Measurements from ENCODE around the gene TBCD.

GRCh38 chr17:82779541-82779940 is 27.7 kb downstream of the TBCD start:
- TF ChIP-seq THAP12 (CRISPR knock-in tag; IDR thresholded peaks at IDR 0.05) (no peak), ELF1 (tag; IDR thresholded peaks at IDR 0.05) (no peak), REST (IDR thresholded peaks at IDR 0.05; ENCODE audit: borderline replicate concordance) (no peak), REST (CRISPR knock-in tag; IDR thresholded peaks at IDR 0.05; ENCODE audit: low read depth) (no peak), JUN (IDR thresholded peaks at IDR 0.05; ENCODE audit: borderline replicate concordance, low read depth, low read length) (no peak), JUN (CRISPR knock-in tag; IDR thresholded peaks at IDR 0.05; ENCODE audit: borderline replicate concordance) (no peak), ATF7 (IDR thresholded peaks at IDR 0.05) (no peak), ZNF124 (CRISPR knock-in tag; IDR thresholded peaks at IDR 0.05) (no peak), MAX (CRISPR knock-in tag; IDR thresholded peaks at IDR 0.05) (no peak), RAD21 (CRISPR knock-in tag; conservative IDR thresholded peaks at IDR 0.05 in 1 of 2, IDR thresholded peaks at IDR 0.05 in 1 of 2) (no peak), CCAR2 (IDR thresholded peaks at IDR 0.05; ENCODE audit: low read depth, low read length) (no peak), ETV1 (tag; conservative IDR thresholded peaks at IDR 0.05; ENCODE audit: low read depth) (no peak), BRF1 (IDR thresholded peaks at IDR 0.05; ENCODE audit: borderline replicate concordance, extremely low read depth, insufficient read length) (no peak), SIX5 (IDR thresholded peaks at IDR 0.05; ENCODE audit: borderline replicate concordance in 1 of 2, insufficient read depth in 1 of 2, low read depth in 1 of 2, low read length in 2 of 2) (no peak)
